Hematopoietic multipotent progenitor cell treated with erythropoietin and hydrocortisone succinate and interleukin-3 and kit ligand, for 17 days (in vitro differentiated cells): Measurements from ENCODE around the gene UBE2F.

ENCODE experiments used
- DNase-seq: peaks from one replicate; pipeline ENCODE4 v3.0.0-alpha.2; 2015; ENCODE audit warnings: low spot score

UBE2F gene, protein sequence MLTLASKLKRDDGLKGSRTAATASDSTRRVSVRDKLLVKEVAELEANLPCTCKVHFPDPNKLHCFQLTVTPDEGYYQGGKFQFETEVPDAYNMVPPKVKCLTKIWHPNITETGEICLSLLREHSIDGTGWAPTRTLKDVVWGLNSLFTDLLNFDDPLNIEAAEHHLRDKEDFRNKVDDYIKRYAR

DNA sequence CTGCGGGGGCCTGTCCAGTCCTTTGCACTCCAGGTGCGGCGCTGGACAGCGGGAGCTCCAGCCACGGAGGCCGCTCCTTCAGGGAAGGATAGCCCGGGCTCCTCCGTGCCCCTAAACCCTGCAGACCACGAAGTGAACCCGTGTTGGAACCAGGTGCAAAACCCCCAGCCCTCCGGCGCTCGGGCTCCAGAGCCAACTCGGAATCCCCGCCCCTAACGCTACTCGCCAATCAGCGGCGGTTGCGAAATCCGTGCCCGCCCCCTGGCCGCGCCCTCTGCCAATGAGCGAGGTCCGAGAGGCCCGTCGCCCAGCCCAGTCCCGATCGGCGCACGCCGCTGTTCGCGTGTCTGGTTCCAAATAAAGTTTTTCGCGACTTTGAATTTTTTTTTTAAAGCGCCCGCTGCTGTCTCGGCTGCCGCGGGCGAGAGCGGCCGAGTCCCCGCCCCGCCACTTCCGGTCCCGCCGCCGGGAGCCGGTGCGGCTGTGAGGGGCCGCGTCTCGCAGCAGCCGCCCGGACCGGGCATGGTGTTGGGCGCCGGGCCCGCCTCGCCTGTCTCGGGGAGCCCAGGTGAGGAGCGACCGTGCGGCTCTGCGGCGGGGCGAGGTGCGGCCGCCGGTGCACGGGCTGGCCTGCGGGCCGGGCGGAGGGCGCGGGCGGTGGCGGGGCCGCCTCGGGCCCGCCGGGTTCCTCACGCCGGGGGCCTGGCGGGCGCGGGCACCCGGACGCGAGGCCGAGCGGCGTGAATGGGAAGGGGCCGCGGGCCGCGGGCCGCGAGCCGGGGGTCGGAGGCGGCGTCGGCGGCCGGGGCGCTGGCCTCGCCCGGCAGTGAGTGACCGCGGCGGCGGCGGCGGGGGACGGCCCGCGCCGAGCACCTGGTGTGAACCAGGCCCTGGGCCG is at the start of gene UBE2F:
TSS of gene UBE2F (plus strand) at position 450 of the 898 bp plus-strand sequence. CDS start 6,094 bp downstream, outside the sequence.
- DNase-seq, result peak; percentile 97

DNA sequence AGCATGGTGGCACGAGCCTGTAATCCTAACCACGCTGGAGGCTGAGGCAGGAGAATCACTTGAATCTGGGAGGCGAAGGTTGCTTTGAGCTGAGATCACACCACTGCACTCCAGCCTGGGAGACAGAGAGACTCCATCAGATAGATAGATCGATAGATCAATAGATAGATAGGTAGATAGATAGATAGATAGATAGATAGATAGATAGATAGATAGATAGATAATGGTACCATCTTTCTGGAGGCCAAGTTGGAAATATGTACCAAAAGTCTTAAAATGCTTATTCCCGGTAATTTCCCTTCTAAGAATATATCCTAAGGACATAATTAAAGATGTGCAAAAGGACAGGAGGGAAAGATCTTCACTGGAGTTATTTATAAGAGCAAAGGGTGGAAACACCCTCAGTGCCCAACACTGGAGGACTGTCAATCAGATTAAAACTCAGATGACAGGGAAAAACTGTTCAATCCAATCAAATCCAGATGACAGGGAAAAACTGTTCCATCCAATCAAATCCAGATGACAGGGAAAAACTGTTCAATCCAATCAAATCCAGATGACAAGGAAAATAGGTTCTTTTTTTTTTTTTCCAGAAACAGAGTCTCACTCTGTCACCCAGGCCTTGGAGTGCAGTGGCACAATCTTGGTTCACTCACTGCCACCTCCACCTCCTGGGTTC is 49.0 kb upstream of the UBE2F start:
- no peak for DNase-seq

DNA sequence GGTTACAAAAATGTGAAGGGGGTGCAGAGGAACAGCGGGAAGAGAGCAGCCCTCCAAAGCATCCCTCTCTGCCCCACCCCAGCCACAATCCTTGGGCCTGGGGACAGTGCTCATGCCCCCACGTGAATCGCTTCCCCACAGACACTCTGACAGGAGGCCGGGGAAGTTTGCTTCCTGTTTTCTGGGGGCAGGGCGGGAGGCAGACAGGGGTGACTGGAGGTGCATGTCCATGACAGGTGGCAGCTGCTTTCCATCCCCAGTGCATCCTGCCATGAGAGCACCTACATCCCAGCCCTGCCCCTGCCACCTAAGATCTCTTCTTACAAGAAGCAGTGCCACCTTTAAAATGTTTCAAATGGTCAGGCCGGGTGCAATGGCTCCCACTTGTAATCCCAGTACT is 47.2 kb upstream of the UBE2F start:
- no peak for DNase-seq

GRCh38 chr2:237920673-237921072 is 46.1 kb upstream of the UBE2F start:
- no peak for DNase-seq

GRCh38 chr2:237921967-237922492 is 44.8 kb upstream of the UBE2F start:
- no peak for DNase-seq

DNA sequence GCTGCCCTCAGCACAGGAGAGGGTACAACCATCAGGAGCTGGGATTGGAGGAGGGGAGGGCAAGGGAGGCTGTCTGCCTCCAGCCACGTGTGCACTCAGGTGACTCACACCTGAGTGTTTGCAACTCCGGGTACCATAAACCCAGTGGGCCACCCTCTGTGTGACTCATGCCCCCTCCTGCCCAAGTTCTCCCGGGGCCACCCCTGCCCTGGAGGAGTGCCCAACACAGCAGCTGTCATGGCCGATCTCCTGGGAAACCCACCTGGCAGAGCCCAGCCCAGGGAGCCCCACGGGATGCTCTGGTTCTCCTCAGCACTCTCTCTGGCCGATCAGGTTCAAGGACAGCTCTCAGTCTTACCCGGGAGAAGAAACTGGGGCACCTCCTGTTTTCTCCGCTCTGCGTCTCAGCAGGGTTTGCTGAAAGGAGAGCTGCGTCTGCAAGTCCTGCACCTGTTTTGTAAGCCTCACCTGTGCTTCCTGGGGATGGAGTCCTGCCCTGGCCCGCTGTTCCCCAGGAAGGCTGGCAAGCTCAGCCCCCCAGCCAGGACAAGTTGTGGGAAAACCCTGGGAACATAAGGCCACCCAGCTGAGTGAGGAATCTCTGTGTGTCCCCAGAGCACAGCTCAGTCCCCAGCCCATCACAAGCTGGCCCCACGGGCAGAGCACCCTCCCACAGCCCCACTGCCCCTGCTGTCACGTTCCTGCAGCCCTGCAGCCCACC is 44.0 kb upstream of the UBE2F start:
- no peak for DNase-seq

- peak; percentile 82 for DNase-seq
Observed at GRCh38 chr2:237923481-237924163, 43.2 kb upstream of the UBE2F start.

DNA sequence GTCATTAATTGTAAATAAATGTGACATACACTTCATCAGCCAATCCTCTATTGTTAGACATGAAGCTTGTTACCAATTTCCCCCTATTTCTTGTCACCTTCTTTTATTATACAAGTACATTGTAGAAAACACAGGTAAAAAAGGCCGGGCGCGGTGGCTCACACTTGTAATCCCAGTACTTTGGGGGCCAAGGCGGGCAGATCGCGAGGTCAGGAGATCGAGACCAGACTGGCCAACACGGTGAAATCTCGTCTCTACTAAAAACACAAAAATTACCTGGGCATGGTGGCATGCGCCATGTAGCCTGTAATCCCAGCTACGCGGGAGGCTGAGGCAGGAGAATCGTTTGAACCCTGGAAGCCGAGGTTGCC is 42.7 kb upstream of the UBE2F start:
- DNase-seq, result no peak

DNA sequence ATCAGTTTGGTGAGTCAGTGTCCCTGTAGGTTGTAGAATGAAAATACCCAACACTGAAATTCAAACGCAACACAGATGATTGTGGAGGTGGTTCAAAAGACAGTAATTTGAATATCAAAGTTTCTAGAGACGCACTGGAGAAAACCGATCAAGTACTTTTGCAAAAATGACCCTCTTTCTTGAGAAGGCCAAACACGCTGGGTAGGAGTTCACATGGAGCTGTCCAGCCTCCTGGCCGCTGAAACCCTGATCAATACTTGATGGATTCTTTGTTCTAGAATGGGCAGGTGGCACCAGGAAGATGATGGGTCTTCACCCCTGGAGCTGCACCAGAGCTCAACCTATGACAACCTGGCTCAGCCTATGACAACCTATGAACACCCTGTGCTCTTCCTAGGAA is 39.7 kb upstream of the UBE2F start:
- no peak for DNase-seq

- no peak for DNase-seq
Observed at GRCh38 chr2:237927986-237928385, 38.8 kb upstream of the UBE2F start.

DNA sequence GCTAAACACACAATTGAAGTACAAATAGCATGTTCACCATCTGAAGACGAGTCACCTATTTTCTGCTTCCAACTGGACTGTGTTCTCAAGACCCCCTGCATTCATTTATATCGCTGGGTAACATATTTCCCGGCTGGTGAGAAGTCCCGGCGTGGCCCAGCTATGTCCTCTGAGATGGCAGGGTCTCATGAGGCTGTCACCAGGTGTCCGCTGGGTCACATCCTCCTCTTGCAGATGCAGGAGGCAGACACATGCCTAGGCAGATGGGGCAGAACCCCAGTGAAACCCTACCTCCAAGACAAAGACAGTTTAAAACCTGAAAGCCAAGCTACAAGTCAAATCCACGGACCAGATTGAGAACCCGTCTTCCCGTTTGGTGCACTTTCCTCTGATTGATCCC is 36.8 kb upstream of the UBE2F start:
- DNase-seq, result no peak

DNA sequence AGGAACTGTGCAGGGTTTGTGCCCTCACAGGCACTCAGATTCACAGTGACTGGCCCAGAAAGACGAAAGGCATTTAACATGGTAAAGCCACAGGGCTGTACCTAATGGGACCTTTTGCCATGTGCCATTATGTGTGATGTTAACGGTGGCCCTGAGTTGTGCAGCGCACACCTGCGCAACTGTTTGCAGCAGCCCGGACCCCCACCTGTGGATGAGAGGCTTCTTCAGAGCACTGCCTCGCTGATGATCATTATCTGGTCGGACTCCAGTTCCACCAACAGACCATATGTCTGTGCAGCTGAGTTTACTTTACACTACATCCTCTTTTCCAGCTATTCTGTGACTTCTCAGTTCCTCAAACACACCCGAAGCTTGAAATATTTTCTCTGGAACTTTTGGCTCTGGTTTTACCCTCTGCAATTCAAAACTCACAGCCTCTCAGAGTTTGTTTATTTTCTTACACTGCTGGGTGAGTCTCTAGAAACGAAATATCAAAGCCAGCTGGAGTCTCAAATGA is 35.6 kb upstream of the UBE2F start:
- no peak for DNase-seq

DNA sequence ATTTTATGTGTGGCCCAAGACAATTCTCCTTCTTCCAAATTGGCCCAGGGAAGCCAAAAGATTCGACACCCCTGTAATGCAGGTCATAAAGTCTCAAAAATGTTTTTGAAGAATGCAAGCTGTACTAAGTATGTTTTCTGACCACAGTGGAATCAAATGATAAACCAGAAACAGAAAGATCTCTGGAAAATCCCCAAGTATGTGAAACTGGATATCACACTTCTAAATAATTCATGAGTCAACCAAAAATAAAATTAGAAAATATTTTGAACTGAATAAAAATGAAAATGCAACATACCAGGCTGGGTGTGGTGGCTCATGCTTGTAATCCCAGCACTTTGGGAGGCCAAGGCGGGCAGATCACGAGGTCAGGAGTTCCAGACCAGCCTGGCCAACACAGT is 34.1 kb upstream of the UBE2F start:
- no peak for DNase-seq

DNA sequence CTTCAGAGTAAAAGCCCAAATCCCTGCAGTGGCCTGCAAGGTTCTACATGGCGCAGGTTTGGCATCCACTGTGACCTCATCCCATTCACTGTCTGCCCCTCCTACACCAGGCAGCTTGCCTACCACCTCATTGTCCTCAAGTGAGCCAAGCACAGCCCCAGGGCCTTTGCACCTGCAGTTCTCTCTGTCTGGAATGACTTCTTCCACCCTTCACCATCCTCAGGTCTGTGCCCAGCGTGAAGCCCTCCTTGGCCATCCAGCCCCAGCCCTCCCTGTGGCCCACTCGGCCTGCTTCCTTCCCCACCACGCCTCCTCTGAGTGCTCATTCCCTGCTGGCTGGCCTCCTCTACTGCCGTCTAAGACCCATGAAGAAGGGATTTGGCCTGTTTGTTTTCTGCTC is 32.6 kb upstream of the UBE2F start:
- DNase-seq, result no peak

- DNase-seq, result no peak
Observed at GRCh38 chr2:237935740-237936452, 30.9 kb upstream of the UBE2F start.

- DNase-seq, result no peak
Observed at GRCh38 chr2:237939251-237939650, 27.6 kb upstream of the UBE2F start.

DNA sequence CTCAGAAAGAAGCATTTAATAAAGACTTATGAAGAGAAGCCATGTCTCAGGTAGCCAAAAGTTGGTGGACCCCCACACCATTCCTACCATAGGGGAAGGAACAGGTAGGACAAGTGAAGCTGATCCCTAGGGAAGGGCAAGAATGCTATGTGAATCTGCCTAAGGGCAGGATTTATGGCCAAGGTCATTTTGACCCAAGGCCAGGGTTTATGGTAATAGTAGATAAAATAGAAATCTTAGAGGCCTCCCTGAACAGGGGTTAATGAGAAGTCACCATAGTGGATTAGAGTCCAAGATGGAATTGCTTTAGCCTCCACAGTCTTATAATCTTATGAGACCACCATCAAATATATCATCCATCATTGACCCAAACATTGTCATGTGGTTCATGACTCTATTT is 26.0 kb upstream of the UBE2F start:
- no peak for DNase-seq

DNA sequence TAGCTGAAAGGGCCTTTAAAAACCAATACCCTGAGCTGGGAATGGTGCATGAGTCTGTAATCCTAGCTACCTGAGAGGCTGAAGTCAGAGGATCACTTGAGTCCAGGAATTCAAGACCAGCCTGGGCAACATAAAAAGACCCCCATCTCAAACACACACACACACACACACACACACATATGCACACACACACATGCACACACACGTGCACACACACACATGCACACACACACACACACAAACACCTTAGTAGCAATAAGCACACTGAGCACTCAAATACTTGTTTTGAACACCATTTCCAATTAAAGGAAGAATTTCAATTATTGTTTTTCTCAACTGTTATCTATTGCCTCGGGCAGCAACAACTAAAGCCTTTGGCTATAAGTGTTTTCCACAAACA is 25.6 kb upstream of the UBE2F start:
- DNase-seq, result no peak

- DNase-seq, result no peak
Observed at GRCh38 chr2:237942513-237942899, 24.3 kb upstream of the UBE2F start.

- DNase-seq, result no peak
Observed at GRCh38 chr2:237943395-237944094, 23.3 kb upstream of the UBE2F start.
